ENCODE results near the gene ENPP1.

The ENPP1 gene

GRCh38 chr6:131807644-131808459 lies at the start of gene ENPP1:
Gene ENPP1 (plus strand): TSS chr6:131808020. CDS start chr6:131808036, 16 bp downstream.
- DNase-seq = peak; percentile 77

- DNase-seq = no peak
These were observed 48.9 kb upstream of the ENPP1 start for GRCh38 chr6:131758920-131759319.

- no peak for DNase-seq
These were observed 46.6 kb upstream of the ENPP1 start for GRCh38 chr6:131761060-131761761.

- no peak for DNase-seq
These were observed 46.1 kb upstream of the ENPP1 start for GRCh38 chr6:131761762-131762067.

- DNase-seq = no peak
These were observed 44.8 kb upstream of the ENPP1 start for GRCh38 chr6:131762984-131763383.

- DNase-seq = no peak
These were observed 44.1 kb upstream of the ENPP1 start for GRCh38 chr6:131763749-131764148.

GRCh38 chr6:131764350-131764749 lies 43.5 kb upstream of the ENPP1 start:
- no peak for DNase-seq

GRCh38 chr6:131765081-131765803 lies 42.6 kb upstream of the ENPP1 start:
- no peak for DNase-seq

- no peak for DNase-seq
These were observed 42.0 kb upstream of the ENPP1 start for GRCh38 chr6:131765804-131766135.

GRCh38 chr6:131766631-131767030 lies 41.2 kb upstream of the ENPP1 start:
- no peak for DNase-seq

GRCh38 chr6:131768964-131769363 lies 38.9 kb upstream of the ENPP1 start:
- no peak for DNase-seq

- no peak for DNase-seq
These were observed 38.3 kb upstream of the ENPP1 start for GRCh38 chr6:131769385-131770141.

- no peak for DNase-seq
These were observed 37.0 kb upstream of the ENPP1 start for GRCh38 chr6:131770776-131771175.

GRCh38 chr6:131773284-131773950 lies 34.4 kb upstream of the ENPP1 start:
- DNase-seq = no peak

- DNase-seq = no peak
These were observed 31.9 kb upstream of the ENPP1 start for GRCh38 chr6:131775886-131776285.

- DNase-seq = no peak
These were observed 30.8 kb upstream of the ENPP1 start for GRCh38 chr6:131776985-131777384.

- DNase-seq = no peak
These were observed 29.7 kb upstream of the ENPP1 start for GRCh38 chr6:131778169-131778568.

- DNase-seq = no peak
These were observed 28.5 kb upstream of the ENPP1 start for GRCh38 chr6:131779304-131779703.

GRCh38 chr6:131780600-131780999 lies 27.2 kb upstream of the ENPP1 start:
- no peak for DNase-seq

GRCh38 chr6:131781687-131782086 lies 26.1 kb upstream of the ENPP1 start:
- DNase-seq = no peak

- DNase-seq = no peak
These were observed 25.1 kb upstream of the ENPP1 start for GRCh38 chr6:131782764-131783163.

GRCh38 chr6:131784561-131784960 lies 23.3 kb upstream of the ENPP1 start:
- DNase-seq = no peak

- no peak for DNase-seq
These were observed 20.7 kb upstream of the ENPP1 start for GRCh38 chr6:131787079-131787478.

Data from activated CD8-positive, alpha-beta memory T cell treated with anti-CD3 and anti-CD28 coated beads for 24 hours (primary cell).